ENCODE results near the gene BMP4. TPM values are rescaled to one million over a fixed set of nuclear protein-coding genes. Genes with fewer than 3 reads are reported as not detected.

BMP4 gene
- total RNA-seq, 4 donors from 2014 or later = 9.9 to 23.7 (median 15.4) TPM

- DNase-seq (ENCODE audit: low spot score in 2 of 2) = no peak
- Histone ChIP-seq H3K27me3 (peaks cover 4% of the 10 kb centered on the region), H3K27ac (no peak overlapping the region), H3K4me3 (no peak overlapping the region), H3K4me1 (peaks cover 10% of the 10 kb centered on the region), H3K36me3 (no peaks in the 10 kb centered on the region), H3K9me3 (no peaks in the 10 kb centered on the region)
- WGBS = 85% methylated on average over 4 of the region's 4 CpGs
- TF ChIP-seq POLR2A (IDR thresholded peaks at IDR 0.05) = no peak
- no peak for TF ChIP-seq EP300 (IDR thresholded peaks at IDR 0.05)
- TF ChIP-seq, protein P1, sequence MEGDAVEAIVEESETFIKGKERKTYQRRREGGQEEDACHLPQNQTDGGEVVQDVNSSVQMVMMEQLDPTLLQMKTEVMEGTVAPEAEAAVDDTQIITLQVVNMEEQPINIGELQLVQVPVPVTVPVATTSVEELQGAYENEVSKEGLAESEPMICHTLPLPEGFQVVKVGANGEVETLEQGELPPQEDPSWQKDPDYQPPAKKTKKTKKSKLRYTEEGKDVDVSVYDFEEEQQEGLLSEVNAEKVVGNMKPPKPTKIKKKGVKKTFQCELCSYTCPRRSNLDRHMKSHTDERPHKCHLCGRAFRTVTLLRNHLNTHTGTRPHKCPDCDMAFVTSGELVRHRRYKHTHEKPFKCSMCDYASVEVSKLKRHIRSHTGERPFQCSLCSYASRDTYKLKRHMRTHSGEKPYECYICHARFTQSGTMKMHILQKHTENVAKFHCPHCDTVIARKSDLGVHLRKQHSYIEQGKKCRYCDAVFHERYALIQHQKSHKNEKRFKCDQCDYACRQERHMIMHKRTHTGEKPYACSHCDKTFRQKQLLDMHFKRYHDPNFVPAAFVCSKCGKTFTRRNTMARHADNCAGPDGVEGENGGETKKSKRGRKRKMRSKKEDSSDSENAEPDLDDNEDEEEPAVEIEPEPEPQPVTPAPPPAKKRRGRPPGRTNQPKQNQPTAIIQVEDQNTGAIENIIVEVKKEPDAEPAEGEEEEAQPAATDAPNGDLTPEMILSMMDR (IDR thresholded peaks at IDR 0.05) = no peak
- TF ChIP-seq POLR2AphosphoS5 (IDR thresholded peaks at IDR 0.05) = no peak
Measured at GRCh38 chr14:53964249-53964648, 7.6 kb upstream of the BMP4 start.

DNA sequence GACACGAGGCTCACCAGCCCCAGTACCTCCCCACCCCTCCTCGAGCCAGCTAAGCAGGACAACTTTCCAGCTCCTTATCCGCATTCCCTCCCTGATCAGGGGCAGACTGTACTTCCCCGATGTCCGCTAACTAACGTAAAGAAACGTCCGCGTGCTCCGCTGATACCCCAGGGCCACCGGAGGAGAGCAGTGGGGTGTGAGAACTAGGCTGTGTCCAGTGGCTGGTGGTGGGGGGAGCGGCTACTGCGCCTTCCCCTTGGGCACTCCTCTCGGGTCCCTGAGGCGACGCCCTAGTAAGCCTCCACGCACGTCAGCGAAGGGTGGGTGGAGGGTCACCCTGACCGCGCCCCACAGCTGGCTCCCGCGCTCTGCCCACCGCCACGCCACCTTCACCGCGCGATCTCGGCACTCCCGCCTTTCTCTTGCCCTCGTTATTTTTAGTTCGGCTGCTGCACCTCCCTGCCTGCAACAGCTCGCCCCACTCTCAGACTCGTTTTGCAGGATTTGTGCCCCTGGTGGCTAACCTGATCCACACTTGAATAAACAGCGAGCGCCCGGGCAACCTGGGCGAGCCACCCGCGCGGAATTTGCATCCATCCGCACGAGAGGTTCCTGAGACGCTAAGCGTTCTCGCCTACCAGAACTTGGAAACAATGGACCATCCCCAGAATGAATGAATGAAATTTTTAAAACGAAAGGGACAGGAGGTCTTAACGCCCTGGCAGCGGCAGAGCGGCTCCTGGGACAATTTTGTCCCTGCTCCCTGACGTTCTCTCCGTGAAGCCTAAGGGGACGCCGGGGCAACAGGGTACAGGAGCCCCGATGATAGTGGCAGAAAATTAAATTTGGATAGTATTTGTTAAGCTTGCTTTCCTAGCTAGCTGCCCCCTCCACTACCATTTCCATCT lies 6.9 kb upstream of the BMP4 start:
- peaks cover 4% of the 10 kb centered on the region for H3K27me3 ChIP-seq
- peak in 1 of 2 donors; percentile 76 for DNase-seq (ENCODE audit: low spot score in 2 of 2)

DNA sequence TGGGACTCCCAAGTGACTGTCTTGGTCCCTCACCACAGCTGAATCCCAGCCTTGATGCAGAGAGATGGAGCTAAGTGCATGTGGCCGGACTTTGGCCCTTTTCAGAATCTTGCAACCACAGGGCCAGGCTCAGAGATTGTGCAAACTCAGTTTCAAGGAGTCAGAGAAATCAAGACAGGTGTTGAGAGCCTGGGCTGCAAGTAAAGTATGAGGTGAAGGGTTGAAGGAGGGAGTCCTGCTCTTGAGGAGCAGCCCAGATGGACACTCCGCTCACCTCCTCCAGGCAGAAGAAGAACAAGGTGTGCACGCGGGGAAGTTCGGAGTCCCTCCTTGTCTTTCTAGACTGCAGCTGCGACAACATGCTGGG lies 6.3 kb upstream of the BMP4 start:
- peak overlapping the region; percentile 39 for H3K4me3 ChIP-seq
- DNase-seq (ENCODE audit: low spot score in 2 of 2) = no peak
- H3K27ac ChIP-seq = no peak overlapping the region
- H3K27me3 ChIP-seq = peaks cover 4% of the 10 kb centered on the region
- 61% methylated on average over 6 of the region's 6 CpGs for WGBS
- TF ChIP-seq, protein P1 (IDR thresholded peaks at IDR 0.05) = no peak
- no peak for TF ChIP-seq EP300 (IDR thresholded peaks at IDR 0.05)
- no peak for TF ChIP-seq POLR2A (IDR thresholded peaks at IDR 0.05)
- no peak for TF ChIP-seq POLR2AphosphoS5 (IDR thresholded peaks at IDR 0.05)
- H3K4me1 ChIP-seq = peaks cover 10% of the 10 kb centered on the region
- H3K9me3 ChIP-seq = no peaks in the 10 kb centered on the region
- H3K36me3 ChIP-seq = no peaks in the 10 kb centered on the region

More for the DNA sequence above, 6.9 kb upstream of the BMP4 start:
- TF ChIP-seq POLR2AphosphoS5 (IDR thresholded peaks at IDR 0.05) = no peak
- TF ChIP-seq, protein P1 (IDR thresholded peaks at IDR 0.05) = peak; percentile 22 to 58
- H3K4me3 ChIP-seq = peak overlapping the region; percentile 39
- H3K4me1 ChIP-seq = peaks cover 10% of the 10 kb centered on the region
- 11% methylated on average over 49 of the region's 55 CpGs for WGBS
- H3K9me3 ChIP-seq = no peaks in the 10 kb centered on the region
- H3K27ac ChIP-seq = no peak overlapping the region
- H3K36me3 ChIP-seq = no peaks in the 10 kb centered on the region

DNA sequence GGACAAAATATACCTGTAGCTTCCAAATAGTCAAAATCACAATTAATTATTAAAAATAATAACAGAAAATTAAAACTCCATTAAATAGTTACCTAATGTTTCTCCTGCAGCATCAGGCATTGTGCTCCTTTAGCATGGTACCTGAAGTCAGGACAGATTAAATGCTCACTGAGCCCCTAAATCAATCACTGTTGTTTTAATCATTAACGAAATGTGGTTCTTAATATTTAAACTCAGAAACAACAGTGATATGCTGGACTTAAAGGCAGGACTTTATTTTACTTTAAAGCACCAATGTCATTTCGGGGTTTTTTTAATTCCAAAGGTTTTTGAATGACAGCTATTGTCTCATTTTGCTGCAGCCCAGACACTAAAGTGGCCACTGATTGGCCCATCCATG lies 2.0 kb upstream of the BMP4 start:
- 89% methylated on average over 2 of the region's 2 CpGs for WGBS
- no peak overlapping the region for H3K4me3 ChIP-seq
- TF ChIP-seq POLR2A (IDR thresholded peaks at IDR 0.05) (no peak), EP300 (IDR thresholded peaks at IDR 0.05) (no peak), POLR2AphosphoS5 (IDR thresholded peaks at IDR 0.05) (no peak)
- TF ChIP-seq, protein P1 (IDR thresholded peaks at IDR 0.05) = no peak
- peaks cover 25% of the 10 kb centered on the region for H3K27me3 ChIP-seq
- no peaks in the 10 kb centered on the region for H3K9me3 ChIP-seq
- no peaks in the 10 kb centered on the region for H3K36me3 ChIP-seq
- H3K27ac ChIP-seq = no peak overlapping the region
- DNase-seq (ENCODE audit: low spot score in 2 of 2) = no peak
- peaks cover 44% of the 10 kb centered on the region for H3K4me1 ChIP-seq

- TF ChIP-seq POLR2A (IDR thresholded peaks at IDR 0.05) = no peak
- TF ChIP-seq EP300 (IDR thresholded peaks at IDR 0.05) = no peak
- TF ChIP-seq POLR2AphosphoS5 (IDR thresholded peaks at IDR 0.05) = no peak
- TF ChIP-seq, protein P1 (IDR thresholded peaks at IDR 0.05) = no peak
- Histone ChIP-seq H3K9me3 (no peaks in the 10 kb centered on the region), H3K27me3 (peaks cover 30% of the 10 kb centered on the region), H3K4me1 (peaks cover 43% of the 10 kb centered on the region), H3K36me3 (no peaks in the 10 kb centered on the region), H3K4me3 (no peak overlapping the region), H3K27ac (peak overlapping the region; percentile 91)
- DNase-seq (ENCODE audit: low spot score in 2 of 2) = no peak
Measured at GRCh38 chr14:53957739-53958138, 1.1 kb upstream of the BMP4 start.

All from suprapubic skin (tissue), 4 donors.